Pancreas (tissue), 10 donors: ENCODE measurements around the gene VWC2L. TPM values are rescaled to one million over a fixed set of nuclear protein-coding genes. Genes with fewer than 3 reads are reported as not detected.

Source experiments
- ATAC-seq, 4 donors: fragments of 200-7000 bp; cut with Tn5 transposase; one replicate each; pipeline versions ENCODE4 v1.8.0 to v1.9.1; 2020; ENCODE audit warnings: mild to moderate bottlenecking in 4 of 4, moderate library complexity in 4 of 4
- DNase-seq, 6 donors: peaks; one replicate each; pipeline ENCODE4 v3.0.0-alpha.2; 2020
- FAIRE-seq: peaks from 2 replicates; lab custom pipeline; 2012; peaks lifted over from hg19 to GRCh38; lab: Jason Lieb, UNC
- H3K27ac ChIP-seq, 4 donors: fragments of 200-600 bp; sonication (generic); 1 replicate in 3 of 4; 2 replicates in 1 of 4; pipeline versions ENCODE4 v1.5.0 to v1.8.0; 2020
- H3K27me3 ChIP-seq, 4 donors: fragments of 200-600 bp; one replicate each; pipeline ENCODE4 v1.8.0; 2021
- H3K36me3 ChIP-seq, 3 donors: fragments of 200-600 bp; sonication (generic) in 1 of 3; one replicate each; pipeline versions ENCODE4 v1.5.0 to v1.8.0; 2020 to 2021
- H3K4me1 ChIP-seq, 3 donors: fragments of 200-600 bp; one replicate each; pipeline ENCODE4 v1.8.0; 2021
- H3K4me3 ChIP-seq, 4 donors: fragments of 200-600 bp; sonication (generic) in 2 of 4; one replicate each; pipeline versions ENCODE4 v1.5.0 to v1.8.0; 2020 to 2021
- H3K9me3 ChIP-seq, 4 donors: fragments of 200-600 bp; one replicate each; pipeline ENCODE4 v1.8.0; 2021
- WGBS, 2 donors: extraction: QIAGEN DNeasy Blood & Tissue Kit; methylation state at CpG; one replicate each; pipeline ENCODE4 v1.1.7; 2013; 5-methylcytosine and 5-hydroxymethylcytosine counted together
- intact Hi-C, 3 donors: fragments of 100-400 bp; cut with DNase I; formaldehyde crosslinking; loops; one replicate each; pipeline versions ENCODE4 v1.11.1 to v1.14.2; 2022
- polyA plus RNA-seq, 2 donors: library from polyadenylated mRNA; stranded (reverse); fragments of 200-250 nt; gene quantifications; one replicate each; pipeline ENCODE4 v1.2.3, GENCODE V29; 2013
- total RNA-seq, 6 donors: library from RNA; stranded (reverse); fragmentation: NEBNext Ultra II Directional in 4 of 6; extraction: Animal tissue kit (Norgen Biotek cat#: 25700) in 4 of 6; gene quantifications; one replicate each; pipeline versions ENCODE4 v1.2.1 to v1.2.4, GENCODE V29; 2021 to 2023
- TF ChIP-seq, protein P1 (sequence below), 4 donors: fragments of 200-600 bp; sonication (generic) in 3 of 4; IDR thresholded peaks; one replicate each; pipeline versions ENCODE4 v1.5.0 to v1.8.0; 2021; ENCODE audit warnings: antibody characterized with exemption in 4 of 4
- donor health status: healthy with polysubstance abuse.
- donor health status: DM: no; HTN: no; CAD: no; lungs with moderate emphysema.
- donor health status: DM: no; HTN: no; CAD: no.
- donor health status: control.
- donor health status: control.
- donor health status: Bipolar disorder and iron deficiency.
- donor health status: DM: yes; HTN: yes; CAD: no.
- donor health status: DM: no; HTN: no; CAD: no.
- donor health status: DM: no; HTN: no; CAD: no.
- donor health status: DM: yes; HTN: yes; CAD: no.

The VWC2L gene
- total and polyA plus RNA-seq, 8 donors: 0.08 to 0.12 (median 0.09) TPM; not detected in 4

DNA sequence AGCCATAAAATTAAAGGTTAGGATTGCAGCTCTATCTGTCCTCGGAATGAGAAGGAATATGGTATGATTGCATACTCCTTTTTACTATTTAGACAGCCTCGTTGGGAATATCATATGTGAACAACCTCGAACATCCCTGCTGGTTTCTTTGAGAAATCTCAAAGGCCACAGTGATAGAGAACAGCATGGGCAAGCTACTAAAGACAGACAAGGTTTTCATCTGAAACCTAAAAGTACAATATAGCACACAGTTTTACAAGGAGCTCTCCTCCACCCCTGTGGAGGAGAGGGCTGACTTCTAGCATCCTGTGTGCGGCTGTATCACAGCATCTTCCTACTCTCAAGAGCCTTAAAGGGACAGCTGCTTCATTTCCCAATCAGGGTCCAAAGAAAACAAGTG, 104.3 kb downstream of the VWC2L start:
- H3K36me3 ChIP-seq: no peaks in the 10 kb centered on the region
- no peak overlapping the region for H3K27ac ChIP-seq
- no peak for DNase-seq
- no peaks in the 10 kb centered on the region for H3K9me3 ChIP-seq
- 28 to 32% methylated on average over 4 of the region's 4 CpGs for WGBS, 2 donors
- no peak overlapping the region for H3K4me3 ChIP-seq
- H3K27me3 ChIP-seq: no peaks in the 10 kb centered on the region
- no peak for ATAC-seq
- H3K4me1 ChIP-seq: no peaks in the 10 kb centered on the region
- TF ChIP-seq, protein P1, sequence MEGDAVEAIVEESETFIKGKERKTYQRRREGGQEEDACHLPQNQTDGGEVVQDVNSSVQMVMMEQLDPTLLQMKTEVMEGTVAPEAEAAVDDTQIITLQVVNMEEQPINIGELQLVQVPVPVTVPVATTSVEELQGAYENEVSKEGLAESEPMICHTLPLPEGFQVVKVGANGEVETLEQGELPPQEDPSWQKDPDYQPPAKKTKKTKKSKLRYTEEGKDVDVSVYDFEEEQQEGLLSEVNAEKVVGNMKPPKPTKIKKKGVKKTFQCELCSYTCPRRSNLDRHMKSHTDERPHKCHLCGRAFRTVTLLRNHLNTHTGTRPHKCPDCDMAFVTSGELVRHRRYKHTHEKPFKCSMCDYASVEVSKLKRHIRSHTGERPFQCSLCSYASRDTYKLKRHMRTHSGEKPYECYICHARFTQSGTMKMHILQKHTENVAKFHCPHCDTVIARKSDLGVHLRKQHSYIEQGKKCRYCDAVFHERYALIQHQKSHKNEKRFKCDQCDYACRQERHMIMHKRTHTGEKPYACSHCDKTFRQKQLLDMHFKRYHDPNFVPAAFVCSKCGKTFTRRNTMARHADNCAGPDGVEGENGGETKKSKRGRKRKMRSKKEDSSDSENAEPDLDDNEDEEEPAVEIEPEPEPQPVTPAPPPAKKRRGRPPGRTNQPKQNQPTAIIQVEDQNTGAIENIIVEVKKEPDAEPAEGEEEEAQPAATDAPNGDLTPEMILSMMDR (IDR thresholded peaks at IDR 0.05): no peak
- FAIRE-seq: no peak
- intact Hi-C loops: no loop called here

DNA sequence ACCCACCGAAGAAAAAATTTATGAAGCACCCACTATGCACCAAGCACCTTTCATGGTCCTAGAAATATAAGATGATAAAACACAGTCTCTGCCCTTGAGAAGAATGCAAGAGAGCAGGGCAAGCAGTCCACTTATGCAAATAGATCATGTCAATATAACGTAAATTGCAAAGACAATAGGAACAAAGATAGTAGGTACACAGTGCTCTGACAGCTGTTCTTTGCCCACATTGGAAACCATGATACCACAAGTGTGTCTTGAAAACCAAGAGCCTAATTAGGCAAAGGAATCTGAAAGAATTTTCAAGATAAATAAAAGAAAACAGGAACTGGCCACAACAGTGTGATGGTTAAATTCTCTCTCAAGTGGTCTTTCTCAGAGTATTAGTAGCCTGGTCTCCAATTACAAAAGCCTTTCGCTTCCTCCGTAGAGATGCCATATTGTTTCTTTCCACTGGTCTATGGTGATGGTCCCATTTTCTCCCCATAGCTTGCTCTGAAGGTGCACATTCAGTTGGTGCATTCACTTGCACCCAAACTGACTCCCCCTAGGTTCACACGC, 108.5 kb downstream of the VWC2L start:
- DNase-seq (no peak), FAIRE-seq (no peak), ATAC-seq (no peak)
- Histone ChIP-seq H3K36me3 (no peaks in the 10 kb centered on the region), H3K9me3 (no peaks in the 10 kb centered on the region), H3K27me3 (no peaks in the 10 kb centered on the region), H3K27ac (no peak overlapping the region), H3K4me1 (no peaks in the 10 kb centered on the region), H3K4me3 (no peak overlapping the region)
- TF ChIP-seq, protein P1 (IDR thresholded peaks at IDR 0.05): no peak
- intact Hi-C loops: no loop called here
- WGBS, 2 donors: 66 to 75% methylated on average over 5 of the region's 5 CpGs

DNA sequence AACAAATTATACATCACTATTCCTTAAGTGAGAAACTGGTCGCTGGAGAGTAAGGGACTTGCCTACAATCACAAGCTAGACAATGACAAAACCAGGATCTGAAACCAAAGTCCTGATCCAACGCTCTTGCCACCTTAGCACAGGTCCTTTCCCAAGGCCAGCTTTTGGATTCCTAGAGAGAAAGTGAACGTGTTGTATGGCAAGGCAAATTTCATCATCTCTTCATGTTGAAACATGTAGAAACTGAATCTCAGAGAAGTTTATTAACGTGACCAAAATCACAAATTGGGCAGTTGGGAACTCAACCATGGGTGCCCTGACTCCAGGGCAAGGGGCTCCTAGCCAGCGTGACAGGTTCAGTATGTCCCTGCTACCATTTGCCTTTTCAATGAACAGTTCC, 118.2 kb downstream of the VWC2L start:
- Histone ChIP-seq H3K27ac (no peak overlapping the region), H3K4me1 (no peaks in the 10 kb centered on the region), H3K36me3 (no peaks in the 10 kb centered on the region), H3K27me3 (no peaks in the 10 kb centered on the region), H3K9me3 (no peaks in the 10 kb centered on the region), H3K4me3 (no peak overlapping the region)
- intact Hi-C loops: no loop called here
- no peak for DNase-seq
- no peak for FAIRE-seq
- WGBS, 2 donors: 61 to 69% methylated on average over 5 of the region's 5 CpGs
- TF ChIP-seq, protein P1 (IDR thresholded peaks at IDR 0.05): no peak
- ATAC-seq: no peak

DNA sequence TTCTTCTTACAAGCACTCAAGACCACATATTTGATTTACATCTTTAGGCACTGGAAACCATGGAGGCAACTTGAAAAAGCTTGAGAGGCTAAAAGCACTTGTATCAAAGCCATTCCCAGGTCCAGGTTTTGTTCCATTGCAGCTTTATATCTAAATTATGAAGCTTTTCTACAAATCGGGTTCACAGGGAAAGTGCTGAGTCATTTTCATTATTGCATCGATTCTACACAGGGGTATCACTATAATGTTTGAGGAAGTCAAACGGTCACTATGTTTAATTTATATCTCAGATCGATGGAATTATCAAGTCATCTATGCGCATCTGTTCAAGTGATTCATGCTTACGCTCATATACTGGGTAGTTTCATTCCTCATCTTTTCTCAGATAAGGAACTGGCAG, 118.7 kb downstream of the VWC2L start:
- TF ChIP-seq, protein P1 (IDR thresholded peaks at IDR 0.05): no peak
- H3K27ac ChIP-seq: no peak overlapping the region
- FAIRE-seq: no peak
- DNase-seq: no peak
- intact Hi-C loops: no loop called here
- no peaks in the 10 kb centered on the region for H3K36me3 ChIP-seq
- ATAC-seq: no peak
- H3K4me3 ChIP-seq: no peak overlapping the region
- 63 to 70% methylated on average over 6 of the region's 6 CpGs for WGBS, 2 donors
- H3K27me3 ChIP-seq: no peaks in the 10 kb centered on the region
- H3K4me1 ChIP-seq: no peaks in the 10 kb centered on the region
- no peaks in the 10 kb centered on the region for H3K9me3 ChIP-seq

DNA sequence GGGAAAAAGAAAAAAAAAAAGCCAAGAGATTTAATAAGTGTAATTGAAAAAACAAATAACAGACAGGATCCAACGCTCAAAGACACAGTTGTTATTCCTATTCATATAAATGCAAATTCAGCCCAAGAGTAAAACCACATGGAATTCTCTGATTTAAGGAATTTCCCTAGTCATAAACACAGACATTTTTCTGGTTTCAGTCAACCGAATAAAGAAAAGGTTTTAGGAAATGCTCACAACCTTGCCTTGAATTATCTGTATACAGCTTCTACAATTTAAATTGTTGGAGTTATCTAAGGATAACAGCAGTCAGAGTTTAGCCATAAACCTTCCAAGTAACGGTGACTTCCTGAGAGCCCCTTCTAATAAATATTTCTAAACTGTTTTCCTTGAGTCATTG, 122.7 kb downstream of the VWC2L start:
- Histone ChIP-seq H3K9me3 (no peaks in the 10 kb centered on the region), H3K4me1 (no peaks in the 10 kb centered on the region), H3K36me3 (no peaks in the 10 kb centered on the region), H3K4me3 (no peak overlapping the region), H3K27ac (no peak overlapping the region), H3K27me3 (no peaks in the 10 kb centered on the region)
- TF ChIP-seq, protein P1 (IDR thresholded peaks at IDR 0.05): no peak
- ATAC-seq (no peak), DNase-seq (no peak), FAIRE-seq (no peak)
- intact Hi-C loops: no loop called here
- whole genome bisulfite sequencing, 2 donors: 58 to 77% methylated on average over 3 of the region's 3 CpGs
